ENCODE measurements around the gene UBE2E2. TPM values are rescaled to one million over a fixed set of nuclear protein-coding genes. Genes with fewer than 3 reads are reported as not detected.

UBE2E2 gene
- total RNA-seq, 1 donor from 2014 or later, result 28.7 TPM

DNA sequence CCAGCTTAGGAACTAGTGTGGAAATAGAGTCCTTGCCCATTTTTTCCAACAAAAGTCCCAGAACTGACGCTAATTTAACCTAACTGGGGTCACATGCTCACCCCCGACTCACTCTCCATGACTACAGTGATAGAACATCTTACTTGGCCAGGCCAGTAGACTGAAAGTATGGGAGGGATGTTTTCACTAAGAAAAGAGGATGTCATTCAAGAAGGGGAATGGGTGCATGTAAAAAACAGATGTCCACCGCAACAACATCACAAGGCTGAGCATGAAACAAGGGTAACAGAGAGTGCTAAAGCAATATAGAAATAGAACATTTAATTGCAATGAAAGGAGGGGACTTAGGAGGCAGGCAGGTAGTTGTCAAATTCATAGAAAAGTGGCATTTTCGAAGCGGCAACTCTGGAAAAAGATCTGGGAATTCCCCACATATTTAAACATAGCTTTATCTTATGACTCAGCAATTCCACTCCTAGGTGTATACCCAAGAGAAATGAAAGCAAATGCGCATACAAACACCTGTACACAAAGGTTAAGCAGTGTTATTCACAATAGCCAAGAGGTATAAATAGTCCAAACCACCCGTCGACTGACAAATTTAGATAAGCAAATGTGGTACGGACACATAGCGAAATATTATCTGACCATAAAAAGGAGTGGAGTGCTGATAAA, 41.1 kb upstream of the UBE2E2 start:
- no peak overlapping the region for H3K4me3 ChIP-seq (ENCODE audit: low read depth, low read length)
- H3K27me3 ChIP-seq (ENCODE audit: control insufficient read depth, insufficient read depth, low read length), result no peaks in the 10 kb centered on the region
- no peaks in the 10 kb centered on the region for H3K36me3 ChIP-seq (ENCODE audit: control insufficient read depth, insufficient read depth, low read length)
- no peak for DNase-seq (ENCODE audit: low read depth)
- TF ChIP-seq, protein P1, sequence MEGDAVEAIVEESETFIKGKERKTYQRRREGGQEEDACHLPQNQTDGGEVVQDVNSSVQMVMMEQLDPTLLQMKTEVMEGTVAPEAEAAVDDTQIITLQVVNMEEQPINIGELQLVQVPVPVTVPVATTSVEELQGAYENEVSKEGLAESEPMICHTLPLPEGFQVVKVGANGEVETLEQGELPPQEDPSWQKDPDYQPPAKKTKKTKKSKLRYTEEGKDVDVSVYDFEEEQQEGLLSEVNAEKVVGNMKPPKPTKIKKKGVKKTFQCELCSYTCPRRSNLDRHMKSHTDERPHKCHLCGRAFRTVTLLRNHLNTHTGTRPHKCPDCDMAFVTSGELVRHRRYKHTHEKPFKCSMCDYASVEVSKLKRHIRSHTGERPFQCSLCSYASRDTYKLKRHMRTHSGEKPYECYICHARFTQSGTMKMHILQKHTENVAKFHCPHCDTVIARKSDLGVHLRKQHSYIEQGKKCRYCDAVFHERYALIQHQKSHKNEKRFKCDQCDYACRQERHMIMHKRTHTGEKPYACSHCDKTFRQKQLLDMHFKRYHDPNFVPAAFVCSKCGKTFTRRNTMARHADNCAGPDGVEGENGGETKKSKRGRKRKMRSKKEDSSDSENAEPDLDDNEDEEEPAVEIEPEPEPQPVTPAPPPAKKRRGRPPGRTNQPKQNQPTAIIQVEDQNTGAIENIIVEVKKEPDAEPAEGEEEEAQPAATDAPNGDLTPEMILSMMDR (IDR thresholded peaks at IDR 0.05; ENCODE audit: insufficient read depth, low read length, poor library complexity, severe bottlenecking), result no peak

DNA sequence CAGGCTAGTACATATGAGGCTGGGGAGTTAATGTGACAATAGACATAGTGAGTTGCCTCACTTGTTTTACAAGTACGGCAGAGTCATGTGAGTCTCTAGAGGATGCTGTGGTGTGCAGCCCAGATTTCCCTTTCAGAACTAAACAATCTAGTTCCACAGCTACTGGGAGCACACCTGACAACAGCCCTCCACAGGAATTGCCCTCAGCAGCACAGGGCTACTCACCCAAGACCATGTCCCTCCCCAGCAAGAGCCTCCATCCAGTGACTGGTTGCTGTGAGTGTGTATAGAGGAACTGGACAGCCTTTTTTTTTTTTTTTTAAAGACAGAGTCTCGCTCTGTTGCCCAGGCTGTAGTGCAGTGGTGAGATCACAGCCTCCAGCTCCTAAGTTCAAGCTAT, 40.2 kb upstream of the UBE2E2 start:
- no peaks in the 10 kb centered on the region for H3K36me3 ChIP-seq (ENCODE audit: control insufficient read depth, insufficient read depth, low read length)
- H3K27me3 ChIP-seq (ENCODE audit: control insufficient read depth, insufficient read depth, low read length), result no peaks in the 10 kb centered on the region
- TF ChIP-seq, protein P1 (IDR thresholded peaks at IDR 0.05; ENCODE audit: insufficient read depth, low read length, poor library complexity, severe bottlenecking), result no peak
- DNase-seq (ENCODE audit: low read depth), result no peak
- H3K4me3 ChIP-seq (ENCODE audit: low read depth, low read length), result no peak overlapping the region

- Histone ChIP-seq H3K4me3 (ENCODE audit: low read depth, low read length) (no peak overlapping the region), H3K27me3 (ENCODE audit: control insufficient read depth, insufficient read depth, low read length) (no peaks in the 10 kb centered on the region), H3K36me3 (ENCODE audit: control insufficient read depth, insufficient read depth, low read length) (no peaks in the 10 kb centered on the region)
- no peak for DNase-seq (ENCODE audit: low read depth)
- TF ChIP-seq, protein P1 (IDR thresholded peaks at IDR 0.05; ENCODE audit: insufficient read depth, low read length, poor library complexity, severe bottlenecking), result no peak
Observed at GRCh38 chr3:23164746-23165145, 38.4 kb upstream of the UBE2E2 start.

DNA sequence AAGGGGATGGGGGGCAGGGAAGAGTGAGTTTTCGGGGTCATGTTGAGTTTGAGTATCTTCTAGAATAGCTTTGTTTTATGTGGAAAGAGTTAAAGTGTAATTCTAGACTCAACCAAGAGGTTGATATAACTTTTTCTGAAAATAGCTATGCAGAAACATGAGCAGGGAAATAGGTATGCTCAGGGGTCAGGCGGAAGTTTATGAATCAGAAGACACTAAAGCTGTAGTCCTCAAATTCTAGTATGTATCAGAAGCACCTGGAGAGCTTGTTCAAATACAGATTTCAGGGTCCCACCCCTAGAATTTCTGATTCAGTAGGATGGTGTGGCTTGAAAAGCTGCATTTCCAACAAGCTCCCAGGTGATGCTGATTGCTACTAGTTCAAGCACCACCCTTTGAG, 37.6 kb upstream of the UBE2E2 start:
- Histone ChIP-seq H3K4me3 (ENCODE audit: low read depth, low read length) (no peak overlapping the region), H3K36me3 (ENCODE audit: control insufficient read depth, insufficient read depth, low read length) (no peaks in the 10 kb centered on the region), H3K27me3 (ENCODE audit: control insufficient read depth, insufficient read depth, low read length) (no peaks in the 10 kb centered on the region)
- DNase-seq (ENCODE audit: low read depth), result no peak
- TF ChIP-seq, protein P1 (IDR thresholded peaks at IDR 0.05; ENCODE audit: insufficient read depth, low read length, poor library complexity, severe bottlenecking), result no peak

- TF ChIP-seq, protein P1 (IDR thresholded peaks at IDR 0.05; ENCODE audit: insufficient read depth, low read length, poor library complexity, severe bottlenecking), result no peak
- Histone ChIP-seq H3K27me3 (ENCODE audit: control insufficient read depth, insufficient read depth, low read length) (no peaks in the 10 kb centered on the region), H3K36me3 (ENCODE audit: control insufficient read depth, insufficient read depth, low read length) (no peaks in the 10 kb centered on the region), H3K4me3 (ENCODE audit: low read depth, low read length) (no peak overlapping the region)
- DNase-seq (ENCODE audit: low read depth), result no peak
Observed at GRCh38 chr3:23166276-23166675, 36.9 kb upstream of the UBE2E2 start.

- Histone ChIP-seq H3K4me3 (ENCODE audit: low read depth, low read length) (no peak overlapping the region), H3K36me3 (ENCODE audit: control insufficient read depth, insufficient read depth, low read length) (no peaks in the 10 kb centered on the region), H3K27me3 (ENCODE audit: control insufficient read depth, insufficient read depth, low read length) (no peaks in the 10 kb centered on the region)
- TF ChIP-seq, protein P1 (IDR thresholded peaks at IDR 0.05; ENCODE audit: insufficient read depth, low read length, poor library complexity, severe bottlenecking), result no peak
- DNase-seq (ENCODE audit: low read depth), result no peak
Observed at GRCh38 chr3:23166845-23167244, 36.3 kb upstream of the UBE2E2 start.

Measured in kidney epithelial cell (primary cell).